OCI-LY1 (cell line): ENCODE measurements around the gene LIMS2.

Source experiments
- CTCF ChIP-seq: fragments of 200-600 bp; sonication (generic), shearing (Covaris generic); IDR thresholded peaks from 2 replicates; pipeline ENCODE4 v1.5.1; 2017; ENCODE audit warnings: mild to moderate bottlenecking, antibody characterized with exemption, low read length, moderate library complexity, mixed read lengths
- EZH2 ChIP-seq: fragments of 200-600 bp; sonication (generic), shearing (Covaris generic); IDR thresholded peaks from 2 replicates; pipeline ENCODE4 v1.8.0; 2017; ENCODE audit warnings: borderline replicate concordance, mixed run types, mild to moderate bottlenecking, antibody characterized with exemption, low read length, moderate library complexity, mixed read lengths

- no peak for TF ChIP-seq CTCF
- TF ChIP-seq EZH2, result no peak
Observed at GRCh38 chr2:127597984-127598380, 77.3 kb downstream of the LIMS2 start.
